GM12878 (cell line): ENCODE measurements around the gene IP6K3. TPM values are rescaled to one million over a fixed set of nuclear protein-coding genes. Genes with fewer than 3 reads are reported as not detected.

ENCODE experiments used
- ATAC-seq: fragments of 200-7000 bp; cut with Tn5 transposase; 3 replicates; pipeline ENCODE4 v1.9.1; 2020; ENCODE audit warnings: mild to moderate bottlenecking, moderate library complexity
- BruUV-seq: library from RNA; stranded (reverse); fragments of 400-500 nt; replicated peaks from 2 replicates; lab custom pipeline; 2021; lab: Mats Ljungman, UMichigan
- CTCF ChIA-PET: fragments of 300-600 bp; sonication (Branson Sonifier 250); formaldehyde crosslinking; extraction: SDS; loops from one replicate; lab custom pipeline; 2021; ENCODE audit warnings: inconsistent platforms; lab: Yijun Ruan, JAX
- POLR2A ChIA-PET: fragments of 350-600 bp; formaldehyde crosslinking; extraction: SDS; loops from one replicate; lab custom pipeline; 2021; ENCODE audit warnings: inconsistent platforms; lab: Charles Lee
- RAD21 ChIA-PET: fragments of 300-600 bp; sonication (Branson Sonifier 250); formaldehyde crosslinking; loops from one replicate; lab custom pipeline; 2023; ENCODE audit warnings: antibody characterized with exemption; ENCODE audit not compliant: unreplicated experiment; lab: Charles Lee
- SMC1A ChIA-PET: fragments of 300-600 bp; sonication (Branson Sonifier 250); formaldehyde crosslinking; loops from one replicate; lab custom pipeline; 2023; ENCODE audit not compliant: unreplicated experiment, uncharacterized antibody; lab: Charles Lee
- DNase-seq: peaks from one replicate; pipeline ENCODE4 v3.0.0-alpha.2; 2011; ENCODE audit warnings: low read depth, low spot score
- FAIRE-seq: peaks from 3 replicates; lab custom pipeline; 2011; peaks lifted over from hg19 to GRCh38; lab: Jason Lieb, UNC
- H2AFZ ChIP-seq: 2 replicates; pipeline ENCODE4 v1.6.0; 2011; ENCODE audit warnings: low read depth, low read length, control low read depth; ENCODE audit not compliant: control insufficient read depth
- H3K27ac ChIP-seq: 2 replicates; pipeline ENCODE4 v1.5.1; 2011; ENCODE audit warnings: control low read depth; ENCODE audit not compliant: control insufficient read depth, insufficient read depth
- H3K27me3 ChIP-seq, 2 experiments: replicated peaks in 1 of 2; 2 replicates each; pipeline versions ENCODE4 v1.6.0 to v1.6.1; 2011; ENCODE audit warnings: low read length in 1 of 2; ENCODE audit not compliant: control insufficient read depth in 2 of 2, insufficient read depth in 2 of 2
- H3K36me3 ChIP-seq, 2 experiments: 2 replicates each; pipeline ENCODE4 v1.5.1; 2011; ENCODE audit warnings: low read length in 1 of 2; ENCODE audit not compliant: control insufficient read depth in 2 of 2, insufficient read depth in 2 of 2
- H3K4me1 ChIP-seq: 2 replicates; pipeline ENCODE4 v1.6.1; 2011; ENCODE audit warnings: mild to moderate bottlenecking, low read length, moderate library complexity, mixed read lengths; ENCODE audit not compliant: control insufficient read depth, insufficient read depth
- H3K4me2 ChIP-seq: 2 replicates; pipeline ENCODE4 v1.6.0; 2011; ENCODE audit warnings: control low read depth; ENCODE audit not compliant: control insufficient read depth, insufficient read depth
- H3K4me3 ChIP-seq: fragments of 200-600 bp; sonication (generic); 2 replicates; pipeline ENCODE4 v1.5.1; 2016
- H3K79me2 ChIP-seq: 2 replicates; pipeline ENCODE4 v1.6.0; 2011; ENCODE audit warnings: low read length; ENCODE audit not compliant: control insufficient read depth, insufficient read depth
- H3K9ac ChIP-seq: 2 replicates; pipeline ENCODE4 v1.8.0; 2011; ENCODE audit warnings: low read length, control low read depth, mixed read lengths; ENCODE audit not compliant: control insufficient read depth, insufficient read depth
- H3K9me3 ChIP-seq: replicated peaks from 3 replicates; pipeline ENCODE4 v1.5.1; 2011; ENCODE audit warnings: mild to moderate bottlenecking, low read length; ENCODE audit not compliant: control insufficient read depth, insufficient read depth
- H4K20me1 ChIP-seq: 2 replicates; pipeline ENCODE4 v1.6.0; 2011; ENCODE audit not compliant: control insufficient read depth, insufficient read depth
- BACH1 ChIP-seq: fragments of 450-650 bp; IDR thresholded peaks from 2 replicates; pipeline ENCODE4 v1.6.1; 2017; ENCODE audit warnings: mild to moderate bottlenecking, borderline replicate concordance
- CBX5 ChIP-seq: sonication (generic); IDR thresholded peaks from 2 replicates; pipeline ENCODE4 v1.6.1; 2016; ENCODE audit warnings: low read depth, moderate library complexity, mild to moderate bottlenecking, inconsistent platforms
- DPF2 ChIP-seq: fragments of 450-650 bp; IDR thresholded peaks from 2 replicates; pipeline ENCODE4 v1.6.1; 2017; ENCODE audit warnings: mild to moderate bottlenecking
- ETV6 ChIP-seq, 2 experiments: fragments of 450-650 bp in 1 of 2; IDR thresholded peaks in 1 of 2; conservative IDR thresholded peaks in 1 of 2; 2 replicates each; pipeline ENCODE4 v1.6.1; 2014; ENCODE audit warnings: antibody characterized with exemption in 1 of 2, borderline replicate concordance in 1 of 2, low read depth in 1 of 2, mild to moderate bottlenecking in 1 of 2, moderate library complexity in 1 of 2
- NFXL1 ChIP-seq: fragments of 450-650 bp; IDR thresholded peaks from 2 replicates; pipeline ENCODE4 v1.6.1; 2017; ENCODE audit warnings: antibody characterized with exemption, mild to moderate bottlenecking, borderline replicate concordance
- NRF1 ChIP-seq: conservative IDR thresholded peaks from 2 replicates; pipeline ENCODE4 v1.6.1; 2011; ENCODE audit warnings: mild to moderate bottlenecking, low read depth, low read length, improper control_type of control experiment
- RUNX3 ChIP-seq: IDR thresholded peaks from 2 replicates; pipeline ENCODE4 v1.6.1; 2012; ENCODE audit warnings: low read length, inconsistent platforms
- SRF ChIP-seq, 2 experiments: IDR thresholded peaks; 2 replicates each; pipeline ENCODE4 v1.6.1; 2011; ENCODE audit warnings: low read depth in 2 of 2, low read length in 2 of 2, mild to moderate bottlenecking in 1 of 2, moderate library complexity in 1 of 2
- TAF1 ChIP-seq: IDR thresholded peaks from 2 replicates; pipeline ENCODE4 v1.6.1; 2011; ENCODE audit warnings: mild to moderate bottlenecking, low read depth, low read length, borderline replicate concordance
- TBL1XR1 ChIP-seq: IDR thresholded peaks from 2 replicates; pipeline ENCODE4 v1.6.1; 2012; ENCODE audit warnings: low read depth, low read length, improper control_type of control experiment
- WGBS: methylation state at CpG from one replicate; pipeline ENCODE4 v1.1.6; 2016; ENCODE audit warnings: low lambda C conversion rate; ENCODE audit not compliant: insufficient replicate concordance, insufficient coverage; ENCODE audit errors: missing lambda C conversion rate; 5-methylcytosine and 5-hydroxymethylcytosine counted together
- in situ Hi-C: fragments of 300-500 bp; cut with MboI; formaldehyde crosslinking; loops from 9 replicates; pipeline ENCODE4 v1.14.3; 2018; ENCODE audit warnings: mixed read lengths
- intact Hi-C: fragments of 100-400 bp; cut with micrococcal nuclease; formaldehyde crosslinking; loops from one replicate; pipeline ENCODE4 v1.14.2; 2022; ENCODE audit not compliant: unreplicated experiment
- polyA plus RNA-seq, 11 experiments: library from polyadenylated mRNA; depleted of rRNA in 4 of 11; unstranded in 6 of 11; stranded (reverse) in 5 of 11; fragments of >200 nt; fragmentation: Nextera tagmentation in 4 of 11; fragmentation: Illumina TruSeq in 1 of 11; extraction: Ambion mirVana in 4 of 11; extraction: Trizol in 1 of 11; gene quantifications; 1 replicate in 1 of 11; 2 replicates in 10 of 11; pipeline versions ENCODE4 v1.2.1 to v1.2.3, GENCODE V29; 2011 to 2016; ENCODE audit warnings: inconsistent platforms in 2 of 11, missing spikeins in 2 of 11, low read depth in 1 of 11
- total RNA-seq, 4 experiments: library from RNA; depleted of rRNA in 3 of 4; stranded (reverse); fragments of >200 nt in 3 of 4; fragmentation: Illumina TruSeq in 1 of 4; extraction: Trizol in 1 of 4; gene quantifications; 2 replicates each; pipeline versions ENCODE4 v1.2.1 to v1.2.3, GENCODE V29; 2013 to 2021
- TF ChIP-seq, protein P1 (sequence below): fragments of 450-650 bp; IDR thresholded peaks from 2 replicates; pipeline ENCODE4 v1.6.1; 2017; ENCODE audit warnings: mild to moderate bottlenecking, moderate library complexity
- TF ChIP-seq, protein P2 (sequence below): IDR thresholded peaks from 2 replicates; pipeline ENCODE4 v1.6.1; 2012; ENCODE audit warnings: mild to moderate bottlenecking, low read depth, low read length

The IP6K3 gene
- total and polyA plus RNA-seq, 10 of the 15 experiments (the other 5 are each of a cell fraction or from before 2014, with no cell fraction given): 0.02 to 0.15 (median 0.09) TPM; not detected in 7

DNA sequence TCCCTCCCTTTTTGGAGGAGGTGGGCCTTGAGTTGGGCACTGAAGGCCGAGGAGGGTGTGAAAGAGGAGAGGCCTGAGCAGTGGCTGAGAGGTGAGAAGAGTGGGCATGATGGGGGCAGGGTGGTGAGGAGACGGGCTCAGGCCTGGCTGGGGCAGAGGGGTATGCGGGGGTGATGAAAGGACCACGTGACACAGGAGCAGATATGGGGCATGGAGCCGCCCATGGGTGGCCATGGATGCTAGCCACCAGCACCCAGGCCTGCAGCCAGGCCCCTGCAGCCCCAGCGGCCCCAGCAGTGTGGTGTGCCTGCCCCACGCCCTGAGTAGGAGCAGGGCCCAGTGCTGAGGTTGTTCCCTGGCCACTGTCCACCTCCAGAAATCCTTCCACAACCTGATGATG lies 61.7 kb downstream of the IP6K3 start:
- Histone ChIP-seq H3K27ac (no peak overlapping the region), H2AFZ (no peak overlapping the region), H3K9ac (no peak overlapping the region), H3K36me3 (peaks cover 7 to 54% of the 10 kb centered on the region in 2 experiments; a peak in 3 of 4 replicates), H3K79me2 (no peaks in the 10 kb centered on the region), H3K4me3 (no peak overlapping the region), H3K27me3 (no peaks in the 10 kb centered on the region), H3K9me3 (no peaks in the 10 kb centered on the region), H4K20me1 (no peaks in the 10 kb centered on the region), H3K4me1 (no peaks in the 10 kb centered on the region), H3K4me2 (no peak overlapping the region)
- ChIA-PET CTCF (no interaction called here), SMC1A (no interaction called here), RAD21 (no interaction called here), POLR2A (no interaction called here)
- no peak for DNase-seq
- intact Hi-C loops (no loop called here), in situ Hi-C loops (no loop called here)
- ATAC-seq: no peak
- BruUV-seq: no TSS peak
- TF ChIP-seq NRF1: no peak
- TF ChIP-seq ETV6 (conservative IDR thresholded peaks at IDR 0.05 in 1 of 2, IDR thresholded peaks at IDR 0.05 in 1 of 2; ENCODE audit: borderline replicate concordance in 1 of 2, low read depth in 1 of 2): no peak
- TF ChIP-seq BACH1: no peak
- TF ChIP-seq DPF2: no peak
- TF ChIP-seq TBL1XR1: no peak
- no peak for TF ChIP-seq NFXL1
- TF ChIP-seq, protein P1, sequence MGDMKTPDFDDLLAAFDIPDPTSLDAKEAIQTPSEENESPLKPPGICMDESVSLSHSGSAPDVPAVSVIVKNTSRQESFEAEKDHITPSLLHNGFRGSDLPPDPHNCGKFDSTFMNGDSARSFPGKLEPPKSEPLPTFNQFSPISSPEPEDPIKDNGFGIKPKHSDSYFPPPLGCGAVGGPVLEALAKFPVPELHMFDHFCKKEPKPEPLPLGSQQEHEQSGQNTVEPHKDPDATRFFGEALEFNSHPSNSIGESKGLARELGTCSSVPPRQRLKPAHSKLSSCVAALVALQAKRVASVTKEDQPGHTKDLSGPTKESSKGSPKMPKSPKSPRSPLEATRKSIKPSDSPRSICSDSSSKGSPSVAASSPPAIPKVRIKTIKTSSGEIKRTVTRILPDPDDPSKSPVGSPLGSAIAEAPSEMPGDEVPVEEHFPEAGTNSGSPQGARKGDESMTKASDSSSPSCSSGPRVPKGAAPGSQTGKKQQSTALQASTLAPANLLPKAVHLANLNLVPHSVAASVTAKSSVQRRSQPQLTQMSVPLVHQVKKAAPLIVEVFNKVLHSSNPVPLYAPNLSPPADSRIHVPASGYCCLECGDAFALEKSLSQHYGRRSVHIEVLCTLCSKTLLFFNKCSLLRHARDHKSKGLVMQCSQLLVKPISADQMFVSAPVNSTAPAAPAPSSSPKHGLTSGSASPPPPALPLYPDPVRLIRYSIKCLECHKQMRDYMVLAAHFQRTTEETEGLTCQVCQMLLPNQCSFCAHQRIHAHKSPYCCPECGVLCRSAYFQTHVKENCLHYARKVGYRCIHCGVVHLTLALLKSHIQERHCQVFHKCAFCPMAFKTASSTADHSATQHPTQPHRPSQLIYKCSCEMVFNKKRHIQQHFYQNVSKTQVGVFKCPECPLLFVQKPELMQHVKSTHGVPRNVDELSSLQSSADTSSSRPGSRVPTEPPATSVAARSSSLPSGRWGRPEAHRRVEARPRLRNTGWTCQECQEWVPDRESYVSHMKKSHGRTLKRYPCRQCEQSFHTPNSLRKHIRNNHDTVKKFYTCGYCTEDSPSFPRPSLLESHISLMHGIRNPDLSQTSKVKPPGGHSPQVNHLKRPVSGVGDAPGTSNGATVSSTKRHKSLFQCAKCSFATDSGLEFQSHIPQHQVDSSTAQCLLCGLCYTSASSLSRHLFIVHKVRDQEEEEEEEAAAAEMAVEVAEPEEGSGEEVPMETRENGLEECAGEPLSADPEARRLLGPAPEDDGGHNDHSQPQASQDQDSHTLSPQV: no peak
- TF ChIP-seq CBX5: no peak
- TF ChIP-seq RUNX3: no peak
- no peak for TF ChIP-seq SRF (IDR thresholded peaks at IDR 0.05; ENCODE audit: low read depth in 2 of 2, low read length in 2 of 2)
- TF ChIP-seq, protein P2, sequence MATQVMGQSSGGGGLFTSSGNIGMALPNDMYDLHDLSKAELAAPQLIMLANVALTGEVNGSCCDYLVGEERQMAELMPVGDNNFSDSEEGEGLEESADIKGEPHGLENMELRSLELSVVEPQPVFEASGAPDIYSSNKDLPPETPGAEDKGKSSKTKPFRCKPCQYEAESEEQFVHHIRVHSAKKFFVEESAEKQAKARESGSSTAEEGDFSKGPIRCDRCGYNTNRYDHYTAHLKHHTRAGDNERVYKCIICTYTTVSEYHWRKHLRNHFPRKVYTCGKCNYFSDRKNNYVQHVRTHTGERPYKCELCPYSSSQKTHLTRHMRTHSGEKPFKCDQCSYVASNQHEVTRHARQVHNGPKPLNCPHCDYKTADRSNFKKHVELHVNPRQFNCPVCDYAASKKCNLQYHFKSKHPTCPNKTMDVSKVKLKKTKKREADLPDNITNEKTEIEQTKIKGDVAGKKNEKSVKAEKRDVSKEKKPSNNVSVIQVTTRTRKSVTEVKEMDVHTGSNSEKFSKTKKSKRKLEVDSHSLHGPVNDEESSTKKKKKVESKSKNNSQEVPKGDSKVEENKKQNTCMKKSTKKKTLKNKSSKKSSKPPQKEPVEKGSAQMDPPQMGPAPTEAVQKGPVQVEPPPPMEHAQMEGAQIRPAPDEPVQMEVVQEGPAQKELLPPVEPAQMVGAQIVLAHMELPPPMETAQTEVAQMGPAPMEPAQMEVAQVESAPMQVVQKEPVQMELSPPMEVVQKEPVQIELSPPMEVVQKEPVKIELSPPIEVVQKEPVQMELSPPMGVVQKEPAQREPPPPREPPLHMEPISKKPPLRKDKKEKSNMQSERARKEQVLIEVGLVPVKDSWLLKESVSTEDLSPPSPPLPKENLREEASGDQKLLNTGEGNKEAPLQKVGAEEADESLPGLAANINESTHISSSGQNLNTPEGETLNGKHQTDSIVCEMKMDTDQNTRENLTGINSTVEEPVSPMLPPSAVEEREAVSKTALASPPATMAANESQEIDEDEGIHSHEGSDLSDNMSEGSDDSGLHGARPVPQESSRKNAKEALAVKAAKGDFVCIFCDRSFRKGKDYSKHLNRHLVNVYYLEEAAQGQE: no peak
- TF ChIP-seq TAF1: no peak
- WGBS: 100% methylated on average over 7 of the region's 7 CpGs
- FAIRE-seq: no peak
